ENCODE data around the gene SCGB1D1. TPM values are rescaled to one million over a fixed set of nuclear protein-coding genes. Genes with fewer than 3 reads are reported as not detected.

SCGB1D1 gene
- total and polyA plus RNA-seq, 2 of the 8 experiments (the other 6 are each of a cell fraction or from before 2014, with no cell fraction given), result not detected

DNA sequence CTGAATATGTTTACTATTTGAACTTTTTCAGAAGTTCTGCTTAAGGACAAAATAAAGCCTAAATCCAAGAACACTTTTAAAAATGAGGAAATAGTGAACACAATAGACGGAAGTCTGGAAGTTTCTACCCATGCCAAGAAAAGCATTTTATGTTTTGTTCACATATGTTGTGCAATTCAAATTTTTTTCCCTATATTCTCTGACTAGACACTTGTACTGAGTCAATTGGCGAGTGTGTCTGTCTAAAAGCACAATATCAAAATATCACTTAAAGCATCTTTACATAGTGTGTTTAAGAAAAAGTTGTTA, 37.0 kb upstream of the SCGB1D1 start:
- Histone ChIP-seq H4K91ac (replicated peaks; ENCODE audit: insufficient read length, low read length) (no peak overlapping the region), H4K8ac (ENCODE audit: extremely low read depth, insufficient read depth, low read length) (no peak overlapping the region), H3K23me2 (ENCODE audit: low read depth, low read length) (no peaks in the 10 kb centered on the region), H3K36me3 (ENCODE audit: control insufficient read depth in 2 of 4, insufficient read depth in 4 of 4, low read length in 3 of 4) (peaks cover 15 to 45% (median 30%) of the 10 kb centered on the region in 4 experiments), H2BK120ac (replicated peaks; ENCODE audit: low read depth, low read length) (no peak overlapping the region), H4K20me1 (replicated peaks in 1 of 2; ENCODE audit: control insufficient read depth in 1 of 2, insufficient read depth in 2 of 2, low read length in 2 of 2) (peaks cover 2 to 10% of the 10 kb centered on the region in 2 experiments), H2AK5ac (ENCODE audit: low read depth, low read length) (no peak overlapping the region), H3K79me1 (ENCODE audit: low read depth, low read length) (no peaks in the 10 kb centered on the region), H3K4me3 (ENCODE audit: extremely low read depth in 1 of 4, insufficient read depth in 2 of 4, low read depth in 3 of 4, low read length in 4 of 4) (no peak overlapping the region), H3K4me1 (replicated peaks in 1 of 4; ENCODE audit: control insufficient read depth in 3 of 4, insufficient read depth in 4 of 4, low read length in 3 of 4) (no peaks in the 10 kb centered on the region), H4K5ac (ENCODE audit: insufficient read length, low read depth, low read length) (no peak overlapping the region), H2BK5ac (ENCODE audit: low read depth, low read length) (no peak overlapping the region), H3K27me3 (replicated peaks in 1 of 4; ENCODE audit: control insufficient read depth in 3 of 4, extremely low read depth in 1 of 4, insufficient read depth in 3 of 4, low read length in 3 of 4) (no peaks in the 10 kb centered on the region), H3K18ac (ENCODE audit: extremely low read depth, low read length) (no peak overlapping the region), H2AFZ (ENCODE audit: low read length) (no peak overlapping the region), H2BK20ac (ENCODE audit: low read length) (no peak overlapping the region), H3K9ac (replicated peaks in 1 of 4; ENCODE audit: extremely low read depth in 1 of 4, low read depth in 3 of 4, low read length in 3 of 4) (no peak overlapping the region), H3K23ac (ENCODE audit: insufficient read length) (no peak overlapping the region), H2BK12ac (ENCODE audit: low read depth, low read length) (no peak overlapping the region), H3K4ac (replicated peaks; ENCODE audit: insufficient read length, low read depth, low read length) (no peak overlapping the region), H3K9me3 (ENCODE audit: insufficient read depth in 2 of 2, low read depth in 1 of 2, low read length in 1 of 2) (no peaks in the 10 kb centered on the region), H3K79me2 (ENCODE audit: control insufficient read depth in 1 of 2, insufficient read depth in 2 of 2, low read length in 2 of 2) (no peaks in the 10 kb centered on the region), H3K27ac (ENCODE audit: low read depth, low read length) (no peak overlapping the region), H2BK15ac (ENCODE audit: low read length) (no peak overlapping the region), H3K4me2 (ENCODE audit: insufficient read depth in 1 of 2, low read depth in 2 of 2, low read length in 2 of 2) (no peak overlapping the region), H3K56ac (replicated peaks; ENCODE audit: insufficient read length, low read depth, low read length) (no peak overlapping the region), H3K14ac (ENCODE audit: insufficient read length) (no peak overlapping the region)
- POLR2A ChIA-PET (ENCODE audit: partially characterized antibody), result no interaction called here
- DNase-seq (ENCODE audit: low read depth in 1 of 2, low spot score in 2 of 2) (no peak), FAIRE-seq (no peak)
- CTCF ChIA-PET (ENCODE audit: partially characterized antibody), result interaction anchor here (0.9 kb wide), 1 partner anchor 114 kb away, joined by 3 read pairs; no protein-coding TSS in a partner anchor
- WGBS, 2 experiments (ENCODE audit: extremely low coverage in 1 of 2, insufficient coverage in 1 of 2, insufficient read length in 1 of 2, insufficient replicate concordance in 2 of 2, low coverage in 1 of 2, low lambda C conversion rate in 2 of 2, missing lambda C conversion rate in 1 of 2), result 93% methylated on average over 2 of the region's 2 CpGs; no CpG with 5 or more reads in 1 of the 2 experiments
- TF ChIP-seq SP2 (IDR thresholded peaks at IDR 0.05; ENCODE audit: low read length) (no peak), EGR1 (IDR thresholded peaks at IDR 0.05; ENCODE audit: borderline replicate concordance, low read depth, low read length) (no peak), BACH1 (IDR thresholded peaks at IDR 0.05; ENCODE audit: low read length) (no peak), SRF (IDR thresholded peaks at IDR 0.05; ENCODE audit: low read depth, low read length) (no peak), ZNF274 (IDR thresholded peaks at IDR 0.05; ENCODE audit: borderline replicate concordance, extremely low read depth, low read length) (no peak), HDAC2 (IDR thresholded peaks at IDR 0.05; ENCODE audit: borderline replicate concordance in 1 of 2, low read depth in 2 of 2, low read length in 2 of 2) (no peak), NANOG (IDR thresholded peaks at IDR 0.05; ENCODE audit: insufficient read depth, low read depth, low read length, poor library complexity, severe bottlenecking) (no peak), KDM4A (IDR thresholded peaks at IDR 0.05; ENCODE audit: low read depth, low read length, severe bottlenecking) (no peak), POLR2AphosphoS5 (IDR thresholded peaks at IDR 0.05; ENCODE audit: low read depth, low read length) (no peak), FOSL1 (IDR thresholded peaks at IDR 0.05; ENCODE audit: insufficient read depth, low read depth, low read length) (no peak), RBBP5 (IDR thresholded peaks at IDR 0.05; ENCODE audit: borderline replicate concordance, low read depth, low read length) (no peak), KDM5A (IDR thresholded peaks at IDR 0.05; ENCODE audit: low read length) (no peak), SP1 (IDR thresholded peaks at IDR 0.05; ENCODE audit: low read depth, low read length) (no peak), CHD1 (IDR thresholded peaks at IDR 0.05; ENCODE audit: low read depth, low read length) (no peak)
- TF ChIP-seq, protein P1, sequence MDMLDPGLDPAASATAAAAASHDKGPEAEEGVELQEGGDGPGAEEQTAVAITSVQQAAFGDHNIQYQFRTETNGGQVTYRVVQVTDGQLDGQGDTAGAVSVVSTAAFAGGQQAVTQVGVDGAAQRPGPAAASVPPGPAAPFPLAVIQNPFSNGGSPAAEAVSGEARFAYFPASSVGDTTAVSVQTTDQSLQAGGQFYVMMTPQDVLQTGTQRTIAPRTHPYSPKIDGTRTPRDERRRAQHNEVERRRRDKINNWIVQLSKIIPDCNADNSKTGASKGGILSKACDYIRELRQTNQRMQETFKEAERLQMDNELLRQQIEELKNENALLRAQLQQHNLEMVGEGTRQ (IDR thresholded peaks at IDR 0.05; ENCODE audit: low read length), result no peak

All from H1 (cell line).